HG03066 (cell line): Measurements from ENCODE around the gene SPIN1.

Source experiments
- ATAC-seq: cut with Tn5 transposase; IDR thresholded peaks from one replicate; pipeline ENCODE4 v1.9.1; 2021; ENCODE audit warnings: low read depth; ENCODE audit not compliant: unreplicated experiment

The SPIN1 gene

GRCh38 chr9:88387552-88388202 lies 567 bp upstream of the SPIN1 start:
- peak; percentile 1 for ATAC-seq

GRCh38 chr9:88388886-88389605 lies 802 bp downstream of the SPIN1 start:
- peak; percentile 30 for ATAC-seq

- ATAC-seq: no peak
These were observed 2.2 kb downstream of the SPIN1 start for GRCh38 chr9:88390371-88390990.

- no peak for ATAC-seq
These were observed 3.0 kb downstream of the SPIN1 start for GRCh38 chr9:88391236-88391635.

- ATAC-seq: no peak
These were observed 3.7 kb downstream of the SPIN1 start for GRCh38 chr9:88391921-88392320.

GRCh38 chr9:88392549-88392948 lies 4.3 kb downstream of the SPIN1 start:
- no peak for ATAC-seq

- no peak for ATAC-seq
These were observed 8.8 kb downstream of the SPIN1 start for GRCh38 chr9:88396836-88397577.

GRCh38 chr9:88398016-88398415 lies 9.8 kb downstream of the SPIN1 start:
- no peak for ATAC-seq

GRCh38 chr9:88399966-88400365 lies 11.7 kb downstream of the SPIN1 start:
- ATAC-seq: no peak

GRCh38 chr9:88403340-88403739 lies 15.1 kb downstream of the SPIN1 start:
- no peak for ATAC-seq

- no peak for ATAC-seq
These were observed 17.8 kb downstream of the SPIN1 start for GRCh38 chr9:88406051-88406450.

- no peak for ATAC-seq
These were observed 23.2 kb downstream of the SPIN1 start for GRCh38 chr9:88411471-88411870.

GRCh38 chr9:88414298-88414697 lies 26.1 kb downstream of the SPIN1 start:
- no peak for ATAC-seq

GRCh38 chr9:88418025-88418424 lies 29.8 kb downstream of the SPIN1 start:
- no peak for ATAC-seq

- ATAC-seq: no peak
These were observed 30.7 kb downstream of the SPIN1 start for GRCh38 chr9:88418715-88419540.

GRCh38 chr9:88420227-88420626 lies 32.0 kb downstream of the SPIN1 start:
- ATAC-seq: no peak

- ATAC-seq: no peak
These were observed 33.1 kb downstream of the SPIN1 start for GRCh38 chr9:88421348-88421747.

GRCh38 chr9:88425538-88425950 lies 37.3 kb downstream of the SPIN1 start:
- no peak for ATAC-seq

GRCh38 chr9:88426651-88427050 lies 38.4 kb downstream of the SPIN1 start:
- ATAC-seq: no peak
